ENCODE measurements around the gene ATP10B. TPM values are rescaled to one million over a fixed set of nuclear protein-coding genes. Genes with fewer than 3 reads are reported as not detected.

ATP10B gene
- total RNA-seq, 1 donor from 2014 or later: not detected

DNA sequence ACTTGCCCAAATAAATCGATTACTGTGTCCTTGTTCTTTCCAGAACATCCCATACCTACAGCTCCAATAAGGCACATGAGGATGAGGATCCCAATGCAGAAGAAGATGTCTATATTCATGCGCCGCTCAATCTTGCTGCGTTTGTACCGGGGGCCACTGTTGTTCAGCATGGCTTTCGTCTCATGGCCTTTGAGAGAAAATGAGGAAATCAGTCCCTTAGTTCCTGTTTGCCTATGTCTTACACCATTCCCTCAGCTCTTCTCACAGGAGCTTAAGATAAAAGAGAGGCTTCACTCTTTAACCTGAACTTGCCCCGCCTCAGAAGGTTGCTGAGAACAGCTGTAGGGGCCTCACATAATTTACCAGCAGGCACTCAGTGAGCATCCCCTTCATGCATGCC lies 211.6 kb downstream of the ATP10B start:
- peaks cover 8% of the 10 kb centered on the region for H3K9me3 Mint-ChIP-seq
- H3K27ac Mint-ChIP-seq: no peak overlapping the region
- no peak overlapping the region for H3K4me3 Mint-ChIP-seq
- H3K36me3 Mint-ChIP-seq (ENCODE audit: low read depth): no peaks in the 10 kb centered on the region
- H3K4me1 Mint-ChIP-seq: no peaks in the 10 kb centered on the region
- intact Hi-C loops (cut with micrococcal nuclease): no loop called here
- H3K27me3 Mint-ChIP-seq: no peaks in the 10 kb centered on the region
- no peak for DNase-seq

DNA sequence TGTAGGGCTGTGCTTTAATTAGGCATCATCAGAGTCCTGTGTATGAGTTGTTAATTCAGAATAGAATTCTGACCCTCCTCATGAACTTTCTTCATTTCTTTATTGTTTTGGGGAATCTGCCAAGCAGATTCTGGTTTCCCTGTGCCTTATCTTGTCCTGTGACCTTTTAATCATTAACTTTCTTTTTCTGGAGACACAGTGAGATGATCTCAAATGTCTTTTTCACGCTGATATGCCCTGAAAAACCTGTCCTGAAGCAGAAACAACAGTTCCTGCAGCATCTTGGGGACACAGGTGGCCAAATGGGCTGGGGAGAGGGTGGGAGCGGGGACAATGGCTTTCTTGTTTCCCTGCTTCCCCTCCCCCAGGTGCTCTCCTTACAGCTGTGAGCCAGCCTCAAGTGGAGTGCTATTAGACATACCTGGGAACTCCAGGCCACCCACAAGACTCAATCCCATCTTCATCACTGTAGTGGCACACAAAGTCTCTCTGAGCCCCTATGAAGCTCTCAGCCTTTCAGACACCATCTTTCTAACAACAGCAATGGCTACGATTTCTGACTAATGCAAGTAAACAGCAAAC lies 213.8 kb downstream of the ATP10B start:
- peaks cover 8% of the 10 kb centered on the region for H3K9me3 Mint-ChIP-seq
- H3K27ac Mint-ChIP-seq: no peak overlapping the region
- no peaks in the 10 kb centered on the region for H3K4me1 Mint-ChIP-seq
- no peaks in the 10 kb centered on the region for H3K27me3 Mint-ChIP-seq
- no peak for DNase-seq
- H3K4me3 Mint-ChIP-seq: no peak overlapping the region
- intact Hi-C loops (cut with micrococcal nuclease): no loop called here
- no peaks in the 10 kb centered on the region for H3K36me3 Mint-ChIP-seq (ENCODE audit: low read depth)

DNA sequence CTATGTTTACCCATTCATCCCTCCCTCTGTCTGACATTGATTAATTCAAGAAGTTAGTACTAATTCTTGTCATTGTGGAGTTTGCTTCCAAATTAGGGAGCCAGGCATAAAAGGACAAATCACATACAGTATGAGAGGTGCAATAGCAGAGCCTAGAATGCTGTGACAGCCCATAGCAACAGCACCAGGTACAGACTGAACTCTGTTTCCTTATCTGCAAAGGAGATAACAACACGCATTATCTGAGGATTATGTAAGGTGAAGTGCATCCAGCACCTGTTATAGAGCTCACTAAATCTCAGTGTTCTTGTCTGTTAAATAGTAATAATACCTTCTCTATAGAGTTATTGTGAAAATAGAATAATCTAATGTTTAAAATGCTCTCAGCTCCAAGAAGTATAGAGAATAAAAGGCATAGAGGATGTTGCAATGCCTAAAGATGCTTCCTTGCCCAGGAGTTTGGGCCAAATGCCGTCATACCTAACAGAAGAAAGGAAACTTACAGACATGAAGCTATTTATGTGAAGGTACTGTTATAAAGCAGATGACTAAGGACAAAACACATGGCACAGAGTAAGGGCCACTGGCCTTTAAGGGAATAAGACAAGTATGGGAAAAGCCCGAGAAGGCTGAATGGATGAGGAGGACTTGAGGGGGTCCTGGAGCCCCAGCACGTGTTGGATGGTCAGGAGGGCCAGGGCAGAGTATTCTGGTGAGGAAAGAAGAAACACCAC lies 214.5 kb downstream of the ATP10B start:
- no peak for DNase-seq
- Mint-ChIP-seq H3K4me3 (no peak overlapping the region), H3K36me3 (ENCODE audit: low read depth) (no peaks in the 10 kb centered on the region), H3K27ac (no peak overlapping the region), H3K4me1 (no peaks in the 10 kb centered on the region), H3K27me3 (no peaks in the 10 kb centered on the region), H3K9me3 (peaks cover 11% of the 10 kb centered on the region)
- intact Hi-C loops (cut with micrococcal nuclease): no loop called here

DNA sequence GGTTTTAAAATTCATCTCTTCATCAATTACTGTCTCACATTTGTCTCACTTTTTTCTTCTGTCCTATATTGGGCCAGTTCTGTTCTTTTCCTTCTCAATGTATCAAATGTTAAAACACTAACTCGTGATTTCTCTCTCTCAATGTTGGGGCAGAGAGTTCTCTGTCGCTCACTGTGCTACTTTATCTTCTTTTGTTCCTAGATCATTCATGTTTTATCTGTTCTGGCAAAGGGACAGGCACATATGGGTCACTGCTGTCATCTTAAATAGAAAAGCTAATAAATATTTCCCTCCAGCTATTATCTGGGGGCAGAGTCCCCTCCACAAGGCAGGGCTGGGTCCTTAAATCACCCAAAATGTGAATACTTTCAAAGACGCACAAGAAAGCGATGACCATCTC lies 216.3 kb downstream of the ATP10B start:
- Mint-ChIP-seq H3K9me3 (peaks cover 11% of the 10 kb centered on the region), H3K27ac (no peak overlapping the region), H3K36me3 (ENCODE audit: low read depth) (no peaks in the 10 kb centered on the region), H3K4me3 (no peak overlapping the region), H3K27me3 (no peaks in the 10 kb centered on the region), H3K4me1 (no peaks in the 10 kb centered on the region)
- intact Hi-C loops (cut with micrococcal nuclease): no loop called here
- DNase-seq: no peak

DNA sequence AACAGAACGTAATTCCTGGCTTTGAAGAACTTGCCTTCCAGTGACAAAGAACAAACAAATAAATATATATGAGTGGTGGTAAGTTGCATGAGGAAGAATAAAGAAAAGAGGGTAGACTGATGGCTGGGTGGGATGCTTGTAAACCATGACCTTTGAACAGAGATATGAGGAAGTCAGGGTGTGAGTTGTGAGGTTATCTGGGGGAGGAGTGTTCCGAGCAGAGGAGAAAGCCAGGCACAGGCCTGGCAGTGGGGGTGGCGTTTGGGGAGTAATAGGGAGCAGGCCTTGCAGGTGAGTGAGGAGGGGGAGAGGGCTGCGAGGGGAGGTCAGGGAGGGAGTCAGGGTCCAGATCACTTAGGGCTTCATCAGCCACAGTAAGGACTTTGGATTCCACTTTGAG lies 217.0 kb downstream of the ATP10B start:
- H3K4me1 Mint-ChIP-seq: no peaks in the 10 kb centered on the region
- intact Hi-C loops (cut with micrococcal nuclease): no loop called here

DNA sequence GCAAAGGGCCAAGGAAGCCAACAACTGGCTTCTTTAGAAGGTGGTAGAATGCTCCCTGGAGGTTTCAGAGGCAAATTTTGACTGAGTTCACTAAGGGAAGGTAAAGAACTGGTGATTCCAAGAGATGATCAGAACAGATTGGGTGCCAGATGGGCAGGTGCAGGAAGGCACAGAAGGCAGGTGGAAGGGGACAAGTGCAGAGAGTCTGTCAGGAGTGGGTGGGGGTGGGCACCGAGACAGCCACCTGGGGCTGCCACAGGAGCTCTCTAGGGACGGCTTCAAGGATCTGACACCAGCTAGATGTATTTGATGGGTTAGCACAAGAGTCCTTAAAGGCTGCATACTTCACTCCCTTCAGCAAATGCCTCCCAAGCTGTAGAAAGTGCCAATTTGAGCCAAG lies 223.0 kb downstream of the ATP10B start:
- intact Hi-C loops (cut with micrococcal nuclease): no loop called here
- no peaks in the 10 kb centered on the region for H3K36me3 Mint-ChIP-seq (ENCODE audit: low read depth)

More for the DNA sequence above, 217.0 kb downstream of the ATP10B start:
- H3K9me3 Mint-ChIP-seq: peaks cover 11% of the 10 kb centered on the region
- H3K27me3 Mint-ChIP-seq: no peaks in the 10 kb centered on the region
- no peaks in the 10 kb centered on the region for H3K36me3 Mint-ChIP-seq (ENCODE audit: low read depth)
- DNase-seq: no peak
- H3K27ac Mint-ChIP-seq: no peak overlapping the region
- no peak overlapping the region for H3K4me3 Mint-ChIP-seq

DNA sequence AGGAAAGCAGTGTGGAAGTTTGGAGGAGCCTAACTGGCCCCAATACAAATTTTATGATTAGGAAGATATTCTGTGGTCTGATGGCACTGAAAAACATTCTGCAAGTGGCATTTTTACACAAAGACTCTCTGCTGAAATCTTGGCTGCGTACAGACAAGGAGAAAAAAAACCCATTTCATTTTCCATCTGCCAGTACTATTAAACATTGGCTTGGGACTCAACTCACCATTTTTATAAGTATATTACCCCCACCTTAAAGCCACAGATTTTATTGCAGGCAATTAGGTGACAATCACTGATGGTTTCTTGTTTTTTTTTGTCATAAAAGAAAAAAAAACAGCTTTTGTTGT lies 223.4 kb downstream of the ATP10B start:
- peaks cover 3% of the 10 kb centered on the region for H3K9me3 Mint-ChIP-seq
- H3K27ac Mint-ChIP-seq: no peak overlapping the region
- DNase-seq: no peak
- intact Hi-C loops (cut with micrococcal nuclease): no loop called here
- H3K36me3 Mint-ChIP-seq (ENCODE audit: low read depth): no peaks in the 10 kb centered on the region
- no peak overlapping the region for H3K4me3 Mint-ChIP-seq
- H3K27me3 Mint-ChIP-seq: peaks cover 5% of the 10 kb centered on the region
- H3K4me1 Mint-ChIP-seq: no peaks in the 10 kb centered on the region

More for the DNA sequence above, 223.0 kb downstream of the ATP10B start:
- Mint-ChIP-seq H3K27me3 (peaks cover 5% of the 10 kb centered on the region), H3K9me3 (peaks cover 3% of the 10 kb centered on the region), H3K27ac (no peak overlapping the region), H3K4me1 (no peaks in the 10 kb centered on the region), H3K4me3 (no peak overlapping the region)
- DNase-seq: no peak

DNA sequence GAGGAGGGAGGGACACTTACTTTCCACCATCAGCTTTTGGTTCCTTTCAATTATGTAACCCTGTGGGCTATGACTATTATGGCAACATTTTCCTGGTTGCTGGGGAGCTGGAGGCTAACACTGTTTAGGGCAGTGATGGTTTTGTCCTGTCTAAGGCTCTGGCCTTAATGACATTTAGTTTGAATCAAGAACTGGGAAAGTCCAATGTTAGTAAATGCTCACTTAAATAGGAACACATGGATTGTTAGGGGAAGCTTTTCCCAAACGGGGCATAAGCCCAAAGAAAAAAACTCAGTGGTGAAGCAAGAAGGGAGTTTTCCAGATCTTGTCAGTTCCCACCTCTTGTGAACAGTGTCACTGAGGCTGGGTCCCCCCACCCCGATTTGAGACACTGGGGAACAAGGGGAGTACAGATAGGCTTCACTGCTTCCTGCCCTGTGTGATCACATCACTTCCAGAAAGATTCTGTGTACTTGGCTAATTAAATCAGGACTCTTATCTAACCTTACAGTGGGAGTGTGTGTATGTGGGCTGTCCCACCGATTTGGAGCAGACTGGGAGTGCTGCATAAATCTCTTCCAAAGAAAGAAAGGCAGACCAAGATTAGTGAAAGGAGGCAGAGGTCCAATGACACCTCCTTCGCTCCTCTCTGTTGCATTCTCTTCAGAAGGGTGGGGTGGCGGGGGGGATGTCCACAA lies 223.9 kb downstream of the ATP10B start:
- H3K4me1 Mint-ChIP-seq: no peaks in the 10 kb centered on the region
- H3K27ac Mint-ChIP-seq: no peak overlapping the region
- intact Hi-C loops (cut with micrococcal nuclease): no loop called here
- H3K27me3 Mint-ChIP-seq: peaks cover 5% of the 10 kb centered on the region
- peaks cover 3% of the 10 kb centered on the region for H3K9me3 Mint-ChIP-seq
- H3K36me3 Mint-ChIP-seq (ENCODE audit: low read depth): no peaks in the 10 kb centered on the region
- no peak overlapping the region for H3K4me3 Mint-ChIP-seq
- no peak for DNase-seq

DNA sequence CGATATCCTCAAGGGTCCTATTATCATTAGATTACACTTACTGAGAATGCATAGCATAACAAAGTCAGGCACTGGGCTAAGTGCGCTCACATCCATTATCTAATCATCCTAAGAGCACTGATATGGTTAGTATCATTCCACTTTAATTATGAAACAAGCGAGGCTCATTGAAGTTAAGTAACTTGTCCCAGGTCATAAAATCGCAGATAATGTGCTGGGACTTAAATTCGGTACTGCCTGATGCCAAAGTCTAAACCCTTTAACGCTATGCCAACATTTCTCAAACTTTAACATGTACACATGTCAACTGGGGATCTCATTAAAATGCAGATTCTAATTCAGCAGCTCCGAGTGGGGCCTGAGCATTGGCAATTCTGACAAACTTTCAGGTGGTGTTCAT lies 225.7 kb downstream of the ATP10B start:
- Mint-ChIP-seq H3K9me3 (no peaks in the 10 kb centered on the region), H3K4me3 (no peak overlapping the region), H3K27ac (no peak overlapping the region), H3K27me3 (peaks cover 8% of the 10 kb centered on the region), H3K36me3 (ENCODE audit: low read depth) (no peaks in the 10 kb centered on the region), H3K4me1 (no peaks in the 10 kb centered on the region)
- DNase-seq: no peak
- intact Hi-C loops (cut with micrococcal nuclease): no loop called here

DNA sequence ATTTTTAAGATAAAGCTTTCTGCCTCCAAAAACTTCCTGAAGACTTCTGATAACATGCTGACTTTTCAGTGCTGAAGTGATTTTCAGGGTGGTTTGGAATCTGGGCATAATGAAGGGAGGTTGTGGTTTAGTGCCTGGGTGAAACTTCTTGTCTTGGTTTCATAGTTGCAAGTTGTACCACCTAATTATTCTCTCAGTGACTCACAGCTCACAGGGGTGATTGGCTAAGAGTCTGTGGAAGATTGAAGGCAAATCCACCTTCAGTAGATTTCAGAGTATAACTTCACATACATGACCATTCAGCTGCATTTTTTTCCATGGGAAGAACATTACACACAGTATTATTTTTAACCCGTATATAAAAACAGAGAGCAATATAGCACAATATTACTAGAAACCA lies 230.5 kb downstream of the ATP10B start:
- DNase-seq: no peak
- no peak overlapping the region for H3K27ac Mint-ChIP-seq
- intact Hi-C loops (cut with micrococcal nuclease): no loop called here
- no peaks in the 10 kb centered on the region for H3K36me3 Mint-ChIP-seq (ENCODE audit: low read depth)
- H3K9me3 Mint-ChIP-seq: no peaks in the 10 kb centered on the region
- H3K4me1 Mint-ChIP-seq: no peaks in the 10 kb centered on the region
- H3K27me3 Mint-ChIP-seq: peaks cover 3% of the 10 kb centered on the region
- no peak overlapping the region for H3K4me3 Mint-ChIP-seq

DNA sequence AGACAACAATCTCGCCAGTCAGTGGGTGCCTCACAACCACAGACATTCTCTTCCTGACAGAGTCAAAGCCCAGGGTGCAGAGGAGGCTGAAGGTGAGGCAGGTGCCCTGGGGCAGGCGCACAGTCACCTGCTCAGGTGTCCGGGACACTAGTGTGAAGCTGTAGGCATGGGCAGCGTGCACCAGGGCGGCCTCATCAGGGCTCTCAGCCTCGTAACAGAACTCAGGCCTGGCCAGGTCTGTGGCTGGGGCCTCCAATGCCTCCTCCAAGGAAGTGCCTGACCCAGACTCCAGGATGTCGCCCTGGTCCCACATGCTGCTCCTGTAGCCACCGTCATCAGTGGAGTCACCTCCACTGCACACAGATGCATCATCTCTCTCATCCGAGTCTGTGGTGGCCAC lies 231.6 kb downstream of the ATP10B start:
- H3K27ac Mint-ChIP-seq: no peak overlapping the region
- H3K4me1 Mint-ChIP-seq: no peaks in the 10 kb centered on the region
- H3K4me3 Mint-ChIP-seq: no peak overlapping the region
- intact Hi-C loops (cut with micrococcal nuclease): no loop called here
- H3K27me3 Mint-ChIP-seq: peaks cover 3% of the 10 kb centered on the region
- H3K9me3 Mint-ChIP-seq: no peaks in the 10 kb centered on the region
- H3K36me3 Mint-ChIP-seq (ENCODE audit: low read depth): no peaks in the 10 kb centered on the region
- no peak for DNase-seq

DNA sequence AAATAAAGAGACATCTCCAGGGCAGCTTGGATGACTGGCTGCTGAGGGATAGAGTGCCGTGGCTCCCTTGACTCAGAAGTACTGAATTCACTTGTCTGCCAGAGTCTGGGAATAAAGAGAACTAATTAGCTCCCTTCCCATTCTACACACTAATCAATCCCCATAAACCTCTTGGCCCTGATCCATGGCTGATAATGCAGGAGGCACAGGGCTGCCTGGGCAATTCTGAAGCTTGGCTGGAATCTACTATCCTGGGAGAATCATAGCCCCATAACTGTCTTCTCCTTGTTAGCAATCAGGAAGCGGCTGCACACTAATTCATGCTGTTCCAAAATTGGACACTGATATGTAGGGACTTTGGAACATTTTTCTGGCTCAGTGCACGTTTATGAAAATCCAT lies 232.6 kb downstream of the ATP10B start:
- peaks cover 3% of the 10 kb centered on the region for H3K27me3 Mint-ChIP-seq
- H3K4me3 Mint-ChIP-seq: no peak overlapping the region
- DNase-seq: no peak
- intact Hi-C loops (cut with micrococcal nuclease): no loop called here
- H3K4me1 Mint-ChIP-seq: no peaks in the 10 kb centered on the region
- H3K27ac Mint-ChIP-seq: no peak overlapping the region
- no peaks in the 10 kb centered on the region for H3K36me3 Mint-ChIP-seq (ENCODE audit: low read depth)
- no peaks in the 10 kb centered on the region for H3K9me3 Mint-ChIP-seq

DNA sequence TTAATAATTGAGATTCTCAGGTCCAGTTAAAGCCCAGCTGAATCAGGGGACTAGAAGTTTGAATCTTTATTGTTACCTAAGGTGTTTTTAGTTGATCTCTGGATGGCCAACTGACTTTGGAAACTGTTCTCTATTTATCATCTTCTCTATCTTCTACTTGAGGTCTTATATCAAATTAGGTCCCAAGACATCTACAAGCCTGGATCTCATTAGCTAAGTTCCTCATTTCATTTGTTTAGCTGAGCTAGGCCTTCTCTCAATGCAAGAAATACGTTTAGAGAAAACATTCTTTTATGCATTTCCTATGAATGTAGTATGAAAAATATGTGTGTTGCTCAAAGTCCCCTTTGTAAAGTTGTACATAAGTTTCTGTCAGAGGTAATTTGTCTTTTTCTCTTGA lies 233.7 kb downstream of the ATP10B start:
- Mint-ChIP-seq H3K9me3 (no peaks in the 10 kb centered on the region), H3K4me1 (no peaks in the 10 kb centered on the region), H3K27ac (no peak overlapping the region), H3K4me3 (no peak overlapping the region), H3K36me3 (ENCODE audit: low read depth) (no peaks in the 10 kb centered on the region), H3K27me3 (peaks cover 3% of the 10 kb centered on the region)
- intact Hi-C loops (cut with micrococcal nuclease): no loop called here
- DNase-seq: no peak

DNA sequence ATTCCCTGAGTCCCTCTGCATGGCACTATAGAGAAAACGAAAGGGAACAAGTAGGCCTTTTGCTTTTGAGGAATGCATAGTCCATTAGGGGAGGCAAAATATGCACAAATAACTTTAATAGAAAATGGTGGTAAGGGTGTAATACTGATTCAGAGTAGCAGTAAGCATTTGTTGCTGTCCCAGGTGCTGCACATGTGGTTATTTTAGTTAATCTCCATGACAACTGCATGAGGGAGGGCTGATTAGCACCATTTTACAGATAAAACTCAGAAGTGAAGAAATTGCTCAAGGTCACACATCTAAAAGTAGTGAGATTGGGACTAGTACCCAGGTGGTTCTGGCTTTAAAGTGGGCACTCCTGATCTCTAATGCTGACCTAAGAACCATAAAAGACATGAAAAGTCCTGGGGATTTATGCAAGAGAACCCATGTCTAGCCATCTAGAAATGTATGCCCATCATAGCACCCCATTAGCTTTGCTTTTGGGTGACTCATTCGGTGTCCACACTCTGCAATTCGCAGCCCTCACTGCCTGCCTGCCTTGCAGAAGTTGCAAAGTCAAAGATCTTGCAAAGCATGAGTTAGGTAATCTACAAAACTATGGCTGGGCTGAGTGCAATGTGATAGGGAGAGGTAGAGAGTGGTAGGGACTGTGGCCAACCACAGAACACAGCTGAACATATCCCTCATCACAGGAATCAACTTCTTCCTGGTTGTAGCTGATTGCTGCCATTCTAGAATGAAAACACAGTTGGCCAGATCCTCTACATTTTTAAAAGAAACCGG lies 235.1 kb downstream of the ATP10B start:
- Mint-ChIP-seq H3K27me3 (no peaks in the 10 kb centered on the region), H3K9me3 (no peaks in the 10 kb centered on the region), H3K36me3 (ENCODE audit: low read depth) (no peaks in the 10 kb centered on the region), H3K27ac (no peak overlapping the region), H3K4me3 (no peak overlapping the region), H3K4me1 (no peaks in the 10 kb centered on the region)
- intact Hi-C loops (cut with micrococcal nuclease): no loop called here
- DNase-seq: no peak
